ENCODE measurements around the gene DNAH9.

Gene DNAH9

DNA sequence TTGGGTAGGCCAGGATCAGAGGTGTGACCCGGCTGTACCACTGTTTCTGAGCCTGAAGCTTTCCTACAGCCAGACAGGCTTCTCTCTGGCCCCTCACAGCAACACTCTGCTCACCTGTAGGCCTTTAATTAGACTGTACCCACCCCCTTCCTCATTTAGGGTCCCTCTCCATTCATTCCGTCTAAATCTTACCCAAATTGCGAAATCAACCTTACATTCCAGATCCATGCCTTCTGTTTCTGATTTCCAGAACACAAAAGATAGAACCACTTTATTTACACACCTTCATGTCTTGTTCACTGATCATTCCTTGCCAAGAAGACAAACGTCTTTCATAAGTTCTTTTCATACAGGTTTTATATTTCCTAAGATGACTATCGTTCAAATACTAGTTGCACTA lies 238.2 kb downstream of the DNAH9 start:
- H3K9me2 ChIP-seq (replicated peaks; ENCODE audit: control insufficient read depth, low read length), result no peaks in the 10 kb centered on the region
- H4K20me1 ChIP-seq (ENCODE audit: control insufficient read depth, insufficient read depth, low read depth, low read length), result no peaks in the 10 kb centered on the region
- H3K36me3 ChIP-seq (ENCODE audit: control insufficient read depth, low read length), result no peaks in the 10 kb centered on the region
- H3K4me3 ChIP-seq (ENCODE audit: low read length), result no peak overlapping the region
- TF ChIP-seq, protein P1, sequence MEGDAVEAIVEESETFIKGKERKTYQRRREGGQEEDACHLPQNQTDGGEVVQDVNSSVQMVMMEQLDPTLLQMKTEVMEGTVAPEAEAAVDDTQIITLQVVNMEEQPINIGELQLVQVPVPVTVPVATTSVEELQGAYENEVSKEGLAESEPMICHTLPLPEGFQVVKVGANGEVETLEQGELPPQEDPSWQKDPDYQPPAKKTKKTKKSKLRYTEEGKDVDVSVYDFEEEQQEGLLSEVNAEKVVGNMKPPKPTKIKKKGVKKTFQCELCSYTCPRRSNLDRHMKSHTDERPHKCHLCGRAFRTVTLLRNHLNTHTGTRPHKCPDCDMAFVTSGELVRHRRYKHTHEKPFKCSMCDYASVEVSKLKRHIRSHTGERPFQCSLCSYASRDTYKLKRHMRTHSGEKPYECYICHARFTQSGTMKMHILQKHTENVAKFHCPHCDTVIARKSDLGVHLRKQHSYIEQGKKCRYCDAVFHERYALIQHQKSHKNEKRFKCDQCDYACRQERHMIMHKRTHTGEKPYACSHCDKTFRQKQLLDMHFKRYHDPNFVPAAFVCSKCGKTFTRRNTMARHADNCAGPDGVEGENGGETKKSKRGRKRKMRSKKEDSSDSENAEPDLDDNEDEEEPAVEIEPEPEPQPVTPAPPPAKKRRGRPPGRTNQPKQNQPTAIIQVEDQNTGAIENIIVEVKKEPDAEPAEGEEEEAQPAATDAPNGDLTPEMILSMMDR (IDR thresholded peaks at IDR 0.05; ENCODE audit: low read depth, low read length, poor library complexity, severe bottlenecking), result no peak
- no peak for TF ChIP-seq EZH2phosphoT487 (IDR thresholded peaks at IDR 0.05; ENCODE audit: borderline replicate concordance, low read length)
- no peaks in the 10 kb centered on the region for H3K4me1 ChIP-seq (ENCODE audit: control insufficient read depth, low read length)
- H3K9me3 ChIP-seq (ENCODE audit: control insufficient read depth, insufficient read depth, low read length), result no peaks in the 10 kb centered on the region
- H3K79me2 ChIP-seq (ENCODE audit: control insufficient read depth, low read length), result no peaks in the 10 kb centered on the region
- H3K4me2 ChIP-seq (ENCODE audit: low read length), result no peak overlapping the region
- no peaks in the 10 kb centered on the region for H3K27me3 ChIP-seq (ENCODE audit: control insufficient read depth, low read length)
- no peak overlapping the region for H3K27ac ChIP-seq (ENCODE audit: low read depth, low read length)
- H3F3A ChIP-seq (ENCODE audit: control insufficient read depth, insufficient read depth), result no peaks in the 10 kb centered on the region

DNA sequence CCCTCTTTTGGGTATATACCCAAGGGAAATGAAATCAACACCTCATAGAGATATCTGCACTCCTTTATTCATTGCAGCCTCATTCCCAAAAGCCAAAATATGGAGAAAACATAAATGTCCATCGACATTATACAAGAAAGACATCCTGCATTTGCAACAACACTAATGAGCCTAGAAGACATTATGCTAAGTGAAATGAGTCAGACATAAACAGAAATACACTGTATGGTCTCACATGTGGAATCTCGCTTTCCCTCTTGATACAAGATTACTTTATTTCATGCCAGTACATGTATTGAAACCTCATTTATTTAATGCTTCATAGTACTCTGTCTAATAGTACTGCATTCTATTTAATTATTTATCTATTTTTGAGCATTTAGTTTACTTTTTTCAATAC lies 241.8 kb downstream of the DNAH9 start:
- Histone ChIP-seq H3K4me1 (ENCODE audit: control insufficient read depth, low read length) (no peaks in the 10 kb centered on the region), H3K4me2 (ENCODE audit: low read length) (no peak overlapping the region), H3F3A (ENCODE audit: control insufficient read depth, insufficient read depth) (no peaks in the 10 kb centered on the region)

DNA sequence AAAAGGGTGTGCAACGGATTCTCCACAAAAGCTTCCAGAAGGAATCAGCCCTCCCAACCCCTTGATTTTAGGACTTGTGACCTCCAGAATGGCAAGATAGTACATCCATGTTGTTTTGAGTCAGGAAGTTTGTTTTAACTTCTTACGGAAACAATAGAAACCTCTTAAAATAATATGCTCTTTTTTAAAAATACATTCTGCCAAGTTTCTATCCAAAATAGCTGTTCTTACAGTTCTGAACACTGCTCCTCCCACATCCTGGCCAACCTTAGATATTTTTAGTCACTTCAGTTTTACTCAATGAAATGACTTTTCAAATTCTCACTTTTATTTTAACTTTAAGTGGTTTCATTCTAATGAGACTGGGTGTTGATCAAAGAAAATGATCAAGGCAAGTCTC lies 242.6 kb downstream of the DNAH9 start:
- no peaks in the 10 kb centered on the region for H3K9me2 ChIP-seq (replicated peaks; ENCODE audit: control insufficient read depth, low read length)

More for the DNA sequence above, 241.8 kb downstream of the DNAH9 start:
- H3K27me3 ChIP-seq (ENCODE audit: control insufficient read depth, low read length), result no peaks in the 10 kb centered on the region
- TF ChIP-seq, protein P1 (IDR thresholded peaks at IDR 0.05; ENCODE audit: low read depth, low read length, poor library complexity, severe bottlenecking), result no peak
- no peak for TF ChIP-seq EZH2phosphoT487 (IDR thresholded peaks at IDR 0.05; ENCODE audit: borderline replicate concordance, low read length)
- H3K36me3 ChIP-seq (ENCODE audit: control insufficient read depth, low read length), result no peaks in the 10 kb centered on the region
- H4K20me1 ChIP-seq (ENCODE audit: control insufficient read depth, insufficient read depth, low read depth, low read length), result no peaks in the 10 kb centered on the region
- no peaks in the 10 kb centered on the region for H3K9me3 ChIP-seq (ENCODE audit: control insufficient read depth, insufficient read depth, low read length)
- no peak overlapping the region for H3K4me3 ChIP-seq (ENCODE audit: low read length)
- H3K79me2 ChIP-seq (ENCODE audit: control insufficient read depth, low read length), result no peaks in the 10 kb centered on the region
- no peak overlapping the region for H3K27ac ChIP-seq (ENCODE audit: low read depth, low read length)
- H3K9me2 ChIP-seq (replicated peaks; ENCODE audit: control insufficient read depth, low read length), result no peaks in the 10 kb centered on the region

More for the DNA sequence above, 242.6 kb downstream of the DNAH9 start:
- no peaks in the 10 kb centered on the region for H3K36me3 ChIP-seq (ENCODE audit: control insufficient read depth, low read length)
- no peaks in the 10 kb centered on the region for H3F3A ChIP-seq (ENCODE audit: control insufficient read depth, insufficient read depth)
- H3K27me3 ChIP-seq (ENCODE audit: control insufficient read depth, low read length), result no peaks in the 10 kb centered on the region
- H3K9me3 ChIP-seq (ENCODE audit: control insufficient read depth, insufficient read depth, low read length), result no peaks in the 10 kb centered on the region
- no peak overlapping the region for H3K27ac ChIP-seq (ENCODE audit: low read depth, low read length)
- H3K4me1 ChIP-seq (ENCODE audit: control insufficient read depth, low read length), result no peaks in the 10 kb centered on the region
- no peak overlapping the region for H3K4me2 ChIP-seq (ENCODE audit: low read length)
- H3K4me3 ChIP-seq (ENCODE audit: low read length), result no peak overlapping the region
- H3K79me2 ChIP-seq (ENCODE audit: control insufficient read depth, low read length), result no peaks in the 10 kb centered on the region
- no peak for TF ChIP-seq EZH2phosphoT487 (IDR thresholded peaks at IDR 0.05; ENCODE audit: borderline replicate concordance, low read length)
- TF ChIP-seq, protein P1 (IDR thresholded peaks at IDR 0.05; ENCODE audit: low read depth, low read length, poor library complexity, severe bottlenecking), result no peak
- H4K20me1 ChIP-seq (ENCODE audit: control insufficient read depth, insufficient read depth, low read depth, low read length), result no peaks in the 10 kb centered on the region

Data from DOHH2 (cell line).